Astrocyte (in vitro differentiated cells and primary cell): Measurements from ENCODE around the gene SHC1. TPM values are rescaled to one million over a fixed set of nuclear protein-coding genes. Genes with fewer than 3 reads are reported as not detected.

Source experiments
- DNase-seq: peaks from one replicate; pipeline ENCODE4 v3.0.0-alpha.2; 2010; ENCODE audit warnings: low read depth
- FAIRE-seq: peaks from 2 replicates; lab custom pipeline; 2011; peaks lifted over from hg19 to GRCh38; lab: Jason Lieb, UNC
- H2AFZ ChIP-seq: 2 replicates; pipeline ENCODE4 v1.6.0; 2012; ENCODE audit warnings: low read depth, low read length, inconsistent platforms
- H3K27ac ChIP-seq: 2 replicates; pipeline ENCODE4 v1.5.1; 2011; ENCODE audit warnings: low read depth, low read length, inconsistent platforms
- H3K27me3 ChIP-seq: 2 replicates; pipeline ENCODE4 v1.6.0; 2011; ENCODE audit warnings: low read length, inconsistent platforms; ENCODE audit not compliant: insufficient read depth
- H3K36me3 ChIP-seq: 2 replicates; pipeline ENCODE4 v1.5.1; 2011; ENCODE audit warnings: low read length, inconsistent platforms; ENCODE audit not compliant: insufficient read depth
- H3K4me1 ChIP-seq: 2 replicates; pipeline ENCODE4 v1.5.1; 2011; ENCODE audit warnings: low read length, inconsistent platforms; ENCODE audit not compliant: insufficient read depth
- H3K4me2 ChIP-seq: 2 replicates; pipeline ENCODE4 v1.6.0; 2012; ENCODE audit warnings: low read length, inconsistent platforms
- H3K4me3 ChIP-seq: 2 replicates; pipeline ENCODE4 v1.5.1; 2011; ENCODE audit warnings: low read depth, mild to moderate bottlenecking, low read length, inconsistent platforms; ENCODE audit not compliant: insufficient read depth
- H3K79me2 ChIP-seq: 2 replicates; pipeline ENCODE4 v1.6.0; 2012; ENCODE audit warnings: mild to moderate bottlenecking, low read length, inconsistent platforms; ENCODE audit not compliant: insufficient read depth
- H3K9ac ChIP-seq: 2 replicates; pipeline ENCODE4 v1.6.0; 2012; ENCODE audit warnings: mild to moderate bottlenecking, low read length, inconsistent platforms
- H3K9me3 ChIP-seq: 2 replicates; pipeline ENCODE4 v1.5.1; 2012; ENCODE audit warnings: low read depth, mild to moderate bottlenecking, low read length, inconsistent platforms; ENCODE audit not compliant: insufficient read depth
- H4K20me1 ChIP-seq: 2 replicates; pipeline ENCODE4 v1.6.0; 2012; ENCODE audit warnings: low read length, inconsistent platforms; ENCODE audit not compliant: insufficient read depth
- H3K27ac Mint-ChIP-seq: one replicate; pipeline ENCODE4 v1.8.0; 2021; ENCODE audit warnings: mild to moderate bottlenecking, mixed read lengths; ENCODE audit not compliant: unreplicated experiment
- H3K27me3 Mint-ChIP-seq: one replicate; pipeline ENCODE4 v1.8.0; 2021; ENCODE audit warnings: low read depth, mixed read lengths; ENCODE audit not compliant: unreplicated experiment
- H3K36me3 Mint-ChIP-seq: one replicate; pipeline ENCODE4 v1.8.0; 2021; ENCODE audit warnings: low read depth, mixed read lengths; ENCODE audit not compliant: unreplicated experiment
- H3K4me1 Mint-ChIP-seq: one replicate; pipeline ENCODE4 v1.8.0; 2021; ENCODE audit warnings: low read depth, mixed read lengths; ENCODE audit not compliant: unreplicated experiment
- H3K4me3 Mint-ChIP-seq: one replicate; pipeline ENCODE4 v1.8.0; 2021; ENCODE audit warnings: mild to moderate bottlenecking, moderate library complexity, mixed read lengths; ENCODE audit not compliant: unreplicated experiment
- H3K9me3 Mint-ChIP-seq: one replicate; pipeline ENCODE4 v1.8.0; 2021; ENCODE audit warnings: mild to moderate bottlenecking, mixed read lengths; ENCODE audit not compliant: unreplicated experiment
- EZH2 ChIP-seq: IDR thresholded peaks from 2 replicates; pipeline ENCODE4 v1.6.1; 2012; ENCODE audit warnings: mild to moderate bottlenecking, low read length, inconsistent platforms; ENCODE audit not compliant: insufficient read depth
- total RNA-seq: library from RNA; stranded (reverse); gene quantifications from 2 replicates; pipeline ENCODE4 v1.2.1, GENCODE V29; 2021
- TF ChIP-seq, protein P1 (sequence below): IDR thresholded peaks from 2 replicates; pipeline ENCODE4 v1.5.1; 2011; ENCODE audit warnings: low read depth, mild to moderate bottlenecking, inconsistent platforms, low read length, moderate library complexity; ENCODE audit not compliant: insufficient read depth

Gene SHC1
- total RNA-seq, 1 donor from 2014 or later: 397 TPM

DNA sequence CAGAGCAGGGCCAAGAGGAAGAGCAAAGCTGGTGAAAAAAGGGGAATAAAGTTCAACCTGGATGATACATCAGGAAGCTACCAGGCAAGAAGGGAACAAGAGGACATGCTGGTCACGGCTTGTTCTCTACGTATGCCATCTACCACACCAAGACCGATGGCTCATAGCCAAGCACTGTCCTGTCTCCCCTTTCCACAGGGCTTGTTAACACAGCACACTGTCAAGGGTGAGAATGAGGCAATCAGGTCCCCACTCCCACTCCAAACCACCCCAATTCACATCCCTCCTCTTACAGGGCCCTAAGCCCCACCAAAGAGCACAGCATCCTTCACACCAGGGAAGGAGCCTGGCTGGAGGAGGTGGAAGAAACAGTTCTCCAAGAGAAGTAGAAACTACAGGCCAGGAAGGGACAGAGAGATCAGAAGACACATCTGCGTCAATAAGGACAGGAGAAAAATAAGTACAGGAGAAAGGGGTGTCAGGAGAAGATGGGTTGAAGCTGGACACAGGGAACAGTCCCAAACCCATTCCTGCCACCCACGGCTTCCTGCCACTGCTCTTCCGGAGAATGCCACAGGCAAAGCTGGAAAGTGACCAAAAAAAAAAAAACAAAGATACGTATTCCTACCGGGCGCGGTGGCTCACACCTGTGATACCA lies 923 bp upstream of the SHC1 start:
- Mint-ChIP-seq H3K36me3 (peaks cover 3% of the 10 kb centered on the region), H3K4me1 (peaks cover 29% of the 10 kb centered on the region), H3K4me3 (peak overlapping the region; percentile 93), H3K27ac (no peak overlapping the region), H3K9me3 (no peaks in the 10 kb centered on the region), H3K27me3 (no peaks in the 10 kb centered on the region)
- Histone ChIP-seq H4K20me1 (peaks cover 40% of the 10 kb centered on the region), H3K9ac (peak overlapping the region; percentile 91), H3K4me2 (peak overlapping the region; percentile 94), H3K9me3 (no peaks in the 10 kb centered on the region), H3K4me1 (peaks cover 47% of the 10 kb centered on the region), H3K79me2 (peaks cover 67% of the 10 kb centered on the region), H3K36me3 (peaks cover 18% of the 10 kb centered on the region), H2AFZ (no peak overlapping the region), H3K27ac (peak overlapping the region; percentile 99), H3K4me3 (peak overlapping the region; percentile 77), H3K27me3 (no peaks in the 10 kb centered on the region)
- no peak for TF ChIP-seq EZH2
- TF ChIP-seq, protein P1, sequence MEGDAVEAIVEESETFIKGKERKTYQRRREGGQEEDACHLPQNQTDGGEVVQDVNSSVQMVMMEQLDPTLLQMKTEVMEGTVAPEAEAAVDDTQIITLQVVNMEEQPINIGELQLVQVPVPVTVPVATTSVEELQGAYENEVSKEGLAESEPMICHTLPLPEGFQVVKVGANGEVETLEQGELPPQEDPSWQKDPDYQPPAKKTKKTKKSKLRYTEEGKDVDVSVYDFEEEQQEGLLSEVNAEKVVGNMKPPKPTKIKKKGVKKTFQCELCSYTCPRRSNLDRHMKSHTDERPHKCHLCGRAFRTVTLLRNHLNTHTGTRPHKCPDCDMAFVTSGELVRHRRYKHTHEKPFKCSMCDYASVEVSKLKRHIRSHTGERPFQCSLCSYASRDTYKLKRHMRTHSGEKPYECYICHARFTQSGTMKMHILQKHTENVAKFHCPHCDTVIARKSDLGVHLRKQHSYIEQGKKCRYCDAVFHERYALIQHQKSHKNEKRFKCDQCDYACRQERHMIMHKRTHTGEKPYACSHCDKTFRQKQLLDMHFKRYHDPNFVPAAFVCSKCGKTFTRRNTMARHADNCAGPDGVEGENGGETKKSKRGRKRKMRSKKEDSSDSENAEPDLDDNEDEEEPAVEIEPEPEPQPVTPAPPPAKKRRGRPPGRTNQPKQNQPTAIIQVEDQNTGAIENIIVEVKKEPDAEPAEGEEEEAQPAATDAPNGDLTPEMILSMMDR: no peak
- FAIRE-seq: peak; percentile 13
- no peak for DNase-seq

DNA sequence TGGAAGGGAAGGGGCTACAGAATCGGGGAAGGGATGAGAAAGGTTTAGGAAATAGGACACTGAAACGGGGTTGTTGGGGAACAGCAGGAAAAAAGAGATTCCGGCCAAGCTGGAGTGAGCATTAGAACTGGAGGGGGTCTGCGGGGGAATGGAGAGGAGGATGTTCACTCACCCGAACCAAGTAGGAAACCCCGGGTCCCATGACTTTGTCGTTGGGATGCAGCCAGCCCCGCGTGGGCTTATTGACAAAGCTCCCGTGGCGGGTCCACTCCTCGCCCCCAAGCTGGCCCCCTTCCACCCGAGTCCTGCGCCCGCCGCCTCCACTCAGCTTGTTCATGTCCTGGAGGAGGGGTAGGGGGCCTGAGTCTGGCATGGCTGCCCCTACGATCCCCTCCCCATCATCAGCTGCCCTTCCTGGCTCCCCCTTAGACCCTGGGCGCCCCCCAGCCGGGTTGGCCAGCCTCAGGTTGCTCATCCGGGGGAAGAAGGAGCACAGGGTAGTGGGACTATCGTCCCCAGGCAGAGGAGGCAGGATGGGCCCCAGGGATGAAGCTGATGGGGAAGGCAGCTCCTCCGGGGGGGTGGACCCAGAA lies 591 bp downstream of the SHC1 start:
- FAIRE-seq: no peak
- Histone ChIP-seq H3K9me3 (no peaks in the 10 kb centered on the region), H3K4me1 (peaks cover 43% of the 10 kb centered on the region), H3K36me3 (peaks cover 28% of the 10 kb centered on the region), H3K4me3 (peak overlapping the region; percentile 77), H2AFZ (no peak overlapping the region), H3K27ac (peak overlapping the region; percentile 99), H3K9ac (peak overlapping the region; percentile 91), H3K79me2 (peaks cover 66% of the 10 kb centered on the region), H3K4me2 (peak overlapping the region; percentile 94), H3K27me3 (no peaks in the 10 kb centered on the region), H4K20me1 (peaks cover 55% of the 10 kb centered on the region)
- Mint-ChIP-seq H3K36me3 (peaks cover 6% of the 10 kb centered on the region), H3K27me3 (no peaks in the 10 kb centered on the region), H3K27ac (no peak overlapping the region), H3K9me3 (no peaks in the 10 kb centered on the region), H3K4me3 (peak overlapping the region; percentile 93), H3K4me1 (peaks cover 31% of the 10 kb centered on the region)
- TF ChIP-seq EZH2: no peak
- TF ChIP-seq, protein P1: no peak
- DNase-seq: no peak

DNA sequence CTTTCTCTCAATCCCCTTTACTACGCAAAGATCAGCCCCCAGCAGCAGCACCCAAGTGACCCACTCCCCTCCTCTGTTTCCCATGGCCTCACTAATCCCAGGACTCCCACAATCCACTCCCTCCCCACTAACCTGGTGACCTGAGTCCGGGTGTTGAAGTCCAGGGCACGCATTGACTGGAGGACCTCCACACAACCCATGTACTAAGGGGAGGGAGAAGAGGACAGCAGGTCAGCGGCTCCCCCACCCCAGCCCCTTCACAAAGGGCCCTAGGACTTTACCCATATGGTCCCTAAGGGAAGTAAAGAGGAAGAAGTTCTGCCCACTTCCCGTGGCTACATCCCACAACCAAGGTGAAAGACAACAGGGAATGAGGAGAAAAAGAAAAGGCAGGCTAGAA lies 1.3 kb downstream of the SHC1 start:
- H3K4me3 Mint-ChIP-seq: peak overlapping the region; percentile 93
- Histone ChIP-seq H3K9me3 (no peaks in the 10 kb centered on the region), H3K27me3 (no peaks in the 10 kb centered on the region), H3K4me3 (peak overlapping the region; percentile 77), H3K36me3 (peaks cover 34% of the 10 kb centered on the region), H3K4me1 (peaks cover 43% of the 10 kb centered on the region), H4K20me1 (peaks cover 62% of the 10 kb centered on the region), H3K9ac (peak overlapping the region; percentile 91), H3K79me2 (peaks cover 70% of the 10 kb centered on the region), H3K27ac (peak overlapping the region; percentile 21), H2AFZ (no peak overlapping the region), H3K4me2 (peak overlapping the region; percentile 94)
- TF ChIP-seq, protein P1: no peak
- TF ChIP-seq EZH2: no peak
- no peak overlapping the region for H3K27ac Mint-ChIP-seq
- FAIRE-seq (no peak), DNase-seq (no peak)
- peaks cover 10% of the 10 kb centered on the region for H3K36me3 Mint-ChIP-seq
- H3K27me3 Mint-ChIP-seq: no peaks in the 10 kb centered on the region
- peaks cover 31% of the 10 kb centered on the region for H3K4me1 Mint-ChIP-seq
- no peaks in the 10 kb centered on the region for H3K9me3 Mint-ChIP-seq
